Stimulated activated CD4-positive, alpha-beta T cell treated with anti-CD3 and anti-CD28 coated beads, TNF-alpha, amount 100 ng/mL, for 24 hours (primary cell): ENCODE measurements around the gene MRPS12.
"Not testable (repeated sequence)": the region's sequence is repeated elsewhere in the genome, so short reads cannot be mapped to it uniquely, and the experiment has no call there.

ENCODE experiments used
- DNase-seq, 3 experiments: peaks; one replicate each; pipeline ENCODE4 v3.0.0-alpha.2; 2020; ENCODE audit warnings: low read depth in 3 of 3

The MRPS12 gene

GRCh38 chr19:38930776-38931520, at the start of gene MRPS12:
MRPS12 (plus strand) TSS chr19:38930944; CDS start chr19:38931295, 351 bp downstream.
- peak; percentile 97 to 98 (median 98) for DNase-seq

DNA sequence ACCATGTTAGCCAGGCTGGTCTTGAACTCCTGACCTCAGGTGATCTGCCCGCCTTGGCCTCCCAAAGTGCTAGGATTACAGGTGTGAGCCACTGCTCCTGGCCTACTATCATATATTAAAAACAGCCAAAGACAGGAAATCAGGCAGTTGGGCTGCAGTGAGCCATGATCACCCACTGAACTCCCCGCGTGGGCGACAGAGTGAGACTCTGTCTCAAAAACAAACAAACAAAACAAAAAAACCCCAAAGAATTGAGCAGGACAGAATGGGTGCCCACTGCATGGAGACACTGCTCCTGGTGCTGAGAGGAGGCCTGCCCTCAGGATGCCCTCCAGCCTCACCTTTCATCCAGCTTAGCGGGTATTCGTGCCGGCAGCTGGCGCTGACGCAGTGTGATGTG, 47.5 kb upstream of the MRPS12 start:
- no peak for DNase-seq

GRCh38 chr19:38884691-38885090, 46.1 kb upstream of the MRPS12 start:
- DNase-seq, result not testable (repeated sequence)

- DNase-seq, result no peak
These were observed 41.9 kb upstream of the MRPS12 start for GRCh38 chr19:38888876-38889275.

DNA sequence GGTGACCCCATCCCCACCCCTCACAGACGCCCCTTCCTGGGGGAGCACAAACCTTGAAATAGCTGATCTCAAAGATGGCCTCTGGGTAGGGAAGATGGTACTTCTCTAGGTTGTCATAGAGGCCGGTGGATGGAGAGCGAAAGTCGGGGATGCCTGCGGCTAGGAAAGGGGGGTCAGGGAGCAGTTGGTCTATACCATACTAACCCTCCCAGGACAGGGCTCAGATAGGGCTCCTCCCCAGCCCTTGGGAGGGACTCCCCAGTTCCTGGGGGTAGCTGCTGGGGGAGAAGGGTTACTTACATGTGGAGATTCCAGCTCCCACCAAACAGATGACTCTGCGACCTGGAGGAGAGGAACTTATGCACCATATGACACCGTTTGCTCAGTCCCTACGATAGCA, 40.9 kb upstream of the MRPS12 start:
- DNase-seq, result no peak

GRCh38 chr19:38890686-38891085, 40.1 kb upstream of the MRPS12 start:
- DNase-seq, result no peak

GRCh38 chr19:38891771-38892170, 39.0 kb upstream of the MRPS12 start:
- DNase-seq, result no peak

GRCh38 chr19:38892841-38893240, 37.9 kb upstream of the MRPS12 start:
- no peak for DNase-seq

GRCh38 chr19:38893341-38893771, 37.4 kb upstream of the MRPS12 start:
- no peak for DNase-seq

DNA sequence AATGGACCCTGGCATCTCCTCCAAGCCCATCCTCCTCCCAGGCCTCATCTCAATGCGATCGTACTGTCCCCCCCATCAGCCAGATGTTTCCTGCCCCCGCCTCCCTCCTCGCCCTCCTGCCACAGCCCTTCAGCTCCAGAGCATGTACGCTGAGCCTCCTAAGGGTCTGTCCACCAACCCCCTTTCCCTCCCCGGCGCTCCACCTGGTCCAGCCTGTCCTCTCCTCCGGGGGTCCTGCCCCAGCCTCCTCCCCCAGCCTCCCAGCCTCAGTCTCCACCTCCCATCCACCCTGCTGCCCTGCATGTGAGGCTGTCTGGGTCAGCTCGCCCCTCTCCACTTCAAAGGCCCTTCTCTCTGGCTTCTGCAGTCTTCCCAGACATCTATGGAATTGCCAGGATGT, 35.8 kb upstream of the MRPS12 start:
- no peak for DNase-seq

DNA sequence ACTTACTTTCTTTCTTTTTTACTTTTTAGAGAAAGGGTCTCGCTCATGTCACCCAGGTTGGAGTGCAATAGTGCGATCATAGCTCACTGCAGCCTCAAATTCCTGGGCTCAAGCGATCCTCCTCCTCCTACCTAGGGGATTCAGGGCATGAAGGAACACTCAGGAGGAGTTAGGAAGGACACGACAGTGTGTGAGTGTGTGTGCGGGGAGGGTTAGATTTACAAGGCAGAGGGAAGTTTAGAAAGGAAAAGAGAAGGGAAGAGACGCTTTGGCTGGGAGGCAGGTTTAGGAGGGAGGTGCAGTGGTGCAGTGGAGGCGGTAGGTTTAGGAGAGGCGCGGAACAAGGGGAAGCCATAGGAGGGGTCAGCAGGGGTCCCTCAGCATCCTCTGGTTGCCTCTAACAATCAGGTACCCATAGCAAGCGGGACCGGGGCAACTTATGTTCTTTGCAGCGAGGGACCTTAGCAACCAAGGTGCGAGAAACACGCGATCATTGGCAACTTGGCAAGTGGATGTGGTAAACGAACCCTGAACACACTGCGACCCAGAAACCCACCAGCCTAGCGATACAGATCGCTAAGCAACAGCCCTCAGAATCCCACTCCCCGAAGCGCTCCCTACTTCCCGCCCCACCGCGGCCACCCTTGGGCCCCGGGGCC, 31.8 kb upstream of the MRPS12 start:
- DNase-seq, result no peak

DNA sequence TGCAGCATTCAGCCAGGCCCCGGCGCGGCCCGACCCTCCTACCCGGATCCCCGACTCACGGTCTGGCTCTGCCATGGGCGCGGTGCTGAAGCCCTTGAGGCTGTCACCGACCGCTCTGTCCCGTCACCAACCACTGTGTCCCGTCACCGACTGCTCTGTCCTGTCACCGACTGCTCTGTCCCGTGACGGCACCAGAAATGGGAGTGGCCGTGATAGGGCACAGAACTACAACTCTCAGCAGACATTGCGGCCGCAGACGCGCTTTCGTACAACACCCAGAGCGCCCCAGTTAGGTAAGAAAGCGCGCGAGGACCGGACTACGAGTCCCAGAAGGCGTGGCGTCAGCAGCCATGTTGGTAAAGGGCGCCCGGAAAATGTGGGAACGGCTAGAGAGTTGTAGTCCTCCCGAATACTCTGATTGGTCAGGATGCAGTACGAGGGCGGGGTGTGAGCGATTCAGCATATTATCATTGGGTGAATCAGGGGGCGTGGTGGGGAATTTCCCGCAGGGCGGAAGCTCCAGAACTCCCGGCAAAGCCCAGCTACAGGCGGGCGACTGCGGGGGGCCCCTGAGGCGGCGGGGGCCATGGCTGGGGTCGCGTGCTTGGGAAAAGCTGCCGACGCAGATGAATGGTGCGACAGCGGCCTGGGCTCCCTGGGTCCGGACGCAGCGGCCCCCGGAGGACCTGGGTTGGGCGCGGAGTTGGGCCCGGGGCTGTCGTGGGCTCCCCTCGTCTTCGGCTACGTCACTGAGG, 31.1 kb upstream of the MRPS12 start, which contains the start of the genes NFKBIB and SIRT2:
Gene NFKBIB, plus strand, starts transcription at position 523 of the 755 bp plus-strand sequence. Its CDS starts 64 bp downstream, at position 587.
Gene SIRT2, minus strand, starts transcription at position 172 of the 755 bp plus-strand sequence. Its CDS starts 97 bp downstream, at position 75.
- peak; percentile 93 to 99 (median 99) for DNase-seq

- DNase-seq, result no peak
These were observed 30.5 kb upstream of the MRPS12 start for GRCh38 chr19:38900202-38900629.

DNA sequence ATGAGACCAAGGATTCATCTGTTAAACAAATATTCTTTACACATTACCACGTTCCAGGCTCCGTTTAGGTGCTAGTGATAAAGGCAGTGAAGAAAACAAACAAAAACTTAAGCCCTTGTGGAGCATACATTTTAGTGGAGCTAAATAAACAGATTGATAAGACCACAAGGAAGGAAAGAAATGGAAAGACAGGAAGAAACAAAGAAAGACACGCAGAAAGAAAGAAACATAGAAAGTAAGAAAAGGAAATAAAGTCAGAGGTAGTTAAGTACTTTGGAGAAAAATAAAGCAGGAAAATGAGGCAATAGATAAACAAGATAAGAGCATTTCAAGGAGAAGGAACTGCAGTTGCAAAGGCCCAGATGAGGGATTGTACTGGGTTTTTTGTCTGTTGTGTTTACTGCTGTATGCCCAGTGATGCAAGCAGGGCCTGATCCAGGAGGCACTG, 30.0 kb upstream of the MRPS12 start:
- no peak for DNase-seq

- no peak for DNase-seq
These were observed 29.1 kb upstream of the MRPS12 start for GRCh38 chr19:38901683-38902082.

GRCh38 chr19:38904581-38905539, 25.9 kb upstream of the MRPS12 start:
- DNase-seq, result no peak

GRCh38 chr19:38905620-38906019, 25.1 kb upstream of the MRPS12 start:
- DNase-seq, result no peak

GRCh38 chr19:38907227-38907626, 23.5 kb upstream of the MRPS12 start:
- DNase-seq, result no peak

- DNase-seq, result no peak
These were observed 23.1 kb upstream of the MRPS12 start for GRCh38 chr19:38907670-38908069.

- no peak for DNase-seq
These were observed 21.8 kb upstream of the MRPS12 start for GRCh38 chr19:38908911-38909310.

DNA sequence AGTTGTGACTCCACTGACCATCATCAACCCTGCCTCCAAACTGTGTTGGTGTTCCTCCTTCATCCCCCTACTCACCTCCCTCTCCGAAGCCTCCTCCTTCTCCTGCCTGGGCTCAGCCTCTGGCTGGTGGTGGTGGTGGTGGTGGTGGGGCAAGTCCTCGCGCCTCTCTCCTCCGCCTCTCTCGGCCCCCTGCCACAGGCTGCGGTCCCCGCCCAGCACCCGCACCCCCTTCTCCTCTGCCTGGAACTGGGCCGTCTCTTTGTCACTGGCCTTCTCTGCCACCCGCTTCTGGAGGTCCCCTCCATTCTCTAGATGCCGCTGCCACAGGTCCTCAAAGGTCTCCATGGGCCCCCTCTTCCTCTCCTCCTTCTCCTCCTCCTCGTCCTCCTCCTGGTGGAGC, 20.3 kb upstream of the MRPS12 start:
- no peak for DNase-seq
